NCI-H524 treated with DMSO at 0.1 percent for 48 hours (cell line): ENCODE data around the gene IFNL2.
A peak's percentile ranks its signal among the peaks of the same experiment; 100 is the strongest.
"Not testable (repeated sequence)": the region's sequence is repeated elsewhere in the genome, so short reads cannot be mapped to it uniquely, and the experiment has no call there.

Experiments used
- DNase-seq: peaks from one replicate; lab custom pipeline; 2025; lab: John Stamatoyannopoulos, UW

Gene IFNL2

GRCh38 chr19:39268085-39268484, at the start of gene IFNL2:
TSS of gene IFNL2 (plus strand) at chr19:39268396. CDS start at chr19:39268569, 173 bp downstream.
- not testable (repeated sequence) for DNase-seq

DNA sequence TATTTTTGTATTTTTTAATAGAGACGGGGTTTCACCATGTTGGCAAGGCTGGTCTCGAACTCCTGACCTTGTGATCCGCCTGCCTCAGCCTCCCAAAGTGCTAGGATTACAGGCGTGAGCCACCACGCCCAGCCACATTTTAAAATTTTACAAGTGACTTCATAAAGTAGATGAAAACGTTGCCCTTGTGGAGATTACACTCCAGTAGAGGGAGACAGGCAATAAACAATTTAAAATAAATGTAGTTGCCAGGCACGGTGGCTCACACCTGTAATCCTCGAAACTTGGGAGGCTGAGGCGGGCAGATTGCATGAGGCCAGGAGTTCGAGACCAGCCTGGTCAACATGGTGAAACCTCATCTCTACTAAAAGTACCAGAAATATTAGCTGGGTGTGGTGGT, 49.1 kb upstream of the IFNL2 start:
- not testable (repeated sequence) for DNase-seq

GRCh38 chr19:39223703-39224279, 44.4 kb upstream of the IFNL2 start:
- no peak for DNase-seq

DNA sequence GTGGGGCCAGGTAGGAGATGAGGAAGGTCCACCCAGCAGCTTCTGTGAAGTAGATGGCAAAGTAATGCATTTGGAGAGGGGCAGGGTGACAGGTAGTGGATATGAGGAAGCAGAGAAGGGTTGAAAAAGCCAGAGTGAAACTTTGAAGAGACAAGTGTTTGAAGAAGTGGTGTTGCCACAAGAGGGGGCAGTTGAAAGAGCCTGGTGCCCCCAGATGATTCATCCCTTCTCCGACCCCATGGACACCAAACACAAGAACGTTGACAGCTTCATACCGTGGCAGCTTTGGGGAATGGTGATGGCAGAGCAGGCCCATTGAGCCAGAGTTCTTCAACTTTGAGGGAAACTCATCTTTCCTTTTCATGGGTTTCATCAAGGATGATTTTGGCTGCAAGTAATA, 43.3 kb upstream of the IFNL2 start:
- DNase-seq = no peak

DNA sequence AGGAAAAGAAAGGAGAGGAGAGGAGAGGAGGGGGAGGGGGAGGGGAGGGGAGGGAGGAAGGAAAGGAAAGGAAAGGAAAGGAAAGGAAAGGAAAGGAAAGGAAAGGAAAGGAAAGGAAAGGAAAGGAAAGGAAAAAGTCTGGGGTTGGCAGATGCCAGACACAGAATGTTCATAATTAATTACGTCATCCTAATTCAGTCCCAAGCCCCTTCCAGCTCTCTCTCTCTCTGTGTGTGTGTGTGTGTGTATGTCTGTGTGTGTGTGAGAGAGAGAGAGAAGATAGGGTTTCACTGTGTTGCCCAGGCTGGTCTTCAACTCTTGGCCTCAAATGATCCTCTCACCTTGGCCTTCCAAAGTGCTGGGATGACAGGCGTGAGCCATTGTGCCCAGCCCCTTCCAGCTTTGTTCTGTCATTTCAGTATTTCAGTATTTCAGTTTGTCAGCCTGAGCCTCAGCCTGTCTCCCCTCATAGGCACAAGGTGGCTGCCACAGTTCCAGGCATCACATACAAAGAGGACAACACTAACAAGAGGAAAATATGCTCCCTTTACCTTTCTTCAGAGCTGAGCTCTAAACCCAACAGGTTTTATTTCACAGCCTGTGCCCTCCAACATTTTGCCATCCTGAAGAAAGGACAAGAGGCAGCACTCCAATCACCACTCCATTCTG, 38.0 kb upstream of the IFNL2 start:
- DNase-seq = no peak

- no peak for DNase-seq
Observed at GRCh38 chr19:39232708-39233107, 35.5 kb upstream of the IFNL2 start.

GRCh38 chr19:39236527-39236926, 31.7 kb upstream of the IFNL2 start:
- no peak for DNase-seq

DNA sequence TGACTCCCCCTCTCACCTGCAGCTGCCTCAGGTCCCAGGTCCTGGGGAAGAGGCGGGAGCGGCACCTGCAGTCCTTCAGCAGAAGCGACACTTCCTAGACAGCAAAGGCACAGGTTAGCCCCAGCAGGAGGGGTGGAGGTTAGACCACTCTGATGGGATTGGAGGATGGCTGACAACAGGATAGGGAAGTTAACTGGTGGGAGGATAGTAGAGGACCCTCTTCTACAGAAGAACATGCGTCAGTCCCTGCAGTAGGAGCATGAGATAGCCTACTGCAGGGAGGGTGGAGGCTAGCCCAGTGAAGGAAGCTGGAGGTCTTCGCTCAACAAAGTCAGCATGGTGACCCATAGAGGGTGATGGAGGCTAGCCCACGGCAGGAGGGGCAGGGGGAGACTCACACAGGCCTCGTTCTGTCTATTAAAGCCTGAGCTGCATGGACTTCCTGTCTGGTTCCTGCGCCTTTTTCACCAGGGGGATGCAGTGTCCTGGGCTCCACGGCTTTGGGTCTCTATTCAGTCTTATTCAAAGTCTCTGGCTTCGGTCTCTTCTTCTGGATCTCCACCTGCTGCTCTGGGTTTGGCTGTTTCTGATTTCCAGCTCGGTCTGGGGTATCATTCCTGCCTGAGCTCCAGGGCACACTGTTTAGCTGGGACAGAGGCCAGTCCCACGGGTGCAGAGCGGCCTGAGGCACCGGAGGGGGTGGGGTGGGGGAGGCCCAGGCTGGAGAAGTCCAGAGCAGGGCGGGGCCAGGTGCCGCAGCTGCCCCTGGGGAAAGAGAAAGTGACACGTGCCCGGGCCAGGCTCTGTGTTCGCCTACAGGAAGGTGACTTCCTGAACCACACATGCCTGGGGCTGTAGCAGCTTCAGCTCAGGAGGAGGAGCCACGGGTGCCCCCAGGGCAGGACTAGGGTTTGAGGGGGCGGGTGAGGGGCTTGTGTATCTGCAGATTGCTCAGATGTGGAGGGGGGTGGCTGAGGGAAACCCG, 30.7 kb upstream of the IFNL2 start:
- no peak for DNase-seq

GRCh38 chr19:39238209-39238608, 30.0 kb upstream of the IFNL2 start:
- no peak for DNase-seq

DNA sequence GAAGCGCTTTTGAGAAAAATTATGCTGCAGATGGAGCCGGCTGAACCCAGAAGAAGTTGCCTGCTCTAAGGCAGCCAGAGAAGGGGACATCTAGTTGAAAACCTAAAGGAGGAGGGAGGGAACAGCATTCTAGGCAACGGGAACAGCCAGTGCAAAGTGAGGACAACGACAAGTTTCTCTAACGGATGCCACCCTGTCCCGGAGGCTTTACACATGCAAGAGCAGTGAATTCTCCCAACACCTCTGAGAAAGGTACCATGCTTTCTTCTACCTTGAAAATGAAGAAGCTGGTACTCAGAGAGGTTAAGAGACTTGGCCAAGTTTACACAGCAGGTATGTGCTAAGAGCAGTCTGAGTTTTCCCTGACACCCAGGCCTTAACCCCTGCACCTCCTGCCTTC, 29.3 kb upstream of the IFNL2 start:
- DNase-seq = no peak

DNA sequence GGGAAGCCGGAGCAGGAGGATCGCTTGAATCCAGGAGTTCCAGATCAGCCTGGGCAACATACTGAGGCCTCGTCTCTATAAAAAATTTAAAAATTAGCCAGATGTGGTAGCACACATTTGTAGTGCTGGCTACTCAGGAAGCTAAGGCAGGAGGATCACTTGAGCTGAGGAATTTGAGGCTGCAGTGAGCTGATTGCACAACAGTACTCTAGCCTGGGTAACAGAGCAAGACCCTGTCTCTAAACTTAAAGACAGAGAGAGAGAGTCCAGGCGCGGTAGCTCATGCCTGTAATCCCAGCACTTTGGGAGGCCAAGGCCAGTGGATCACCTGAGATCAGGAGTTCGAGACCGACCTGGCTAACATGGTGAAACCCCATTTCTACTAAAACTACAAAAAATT, 27.8 kb upstream of the IFNL2 start:
- no peak for DNase-seq

GRCh38 chr19:39243741-39244140, 24.5 kb upstream of the IFNL2 start:
- DNase-seq = not testable (repeated sequence)

DNA sequence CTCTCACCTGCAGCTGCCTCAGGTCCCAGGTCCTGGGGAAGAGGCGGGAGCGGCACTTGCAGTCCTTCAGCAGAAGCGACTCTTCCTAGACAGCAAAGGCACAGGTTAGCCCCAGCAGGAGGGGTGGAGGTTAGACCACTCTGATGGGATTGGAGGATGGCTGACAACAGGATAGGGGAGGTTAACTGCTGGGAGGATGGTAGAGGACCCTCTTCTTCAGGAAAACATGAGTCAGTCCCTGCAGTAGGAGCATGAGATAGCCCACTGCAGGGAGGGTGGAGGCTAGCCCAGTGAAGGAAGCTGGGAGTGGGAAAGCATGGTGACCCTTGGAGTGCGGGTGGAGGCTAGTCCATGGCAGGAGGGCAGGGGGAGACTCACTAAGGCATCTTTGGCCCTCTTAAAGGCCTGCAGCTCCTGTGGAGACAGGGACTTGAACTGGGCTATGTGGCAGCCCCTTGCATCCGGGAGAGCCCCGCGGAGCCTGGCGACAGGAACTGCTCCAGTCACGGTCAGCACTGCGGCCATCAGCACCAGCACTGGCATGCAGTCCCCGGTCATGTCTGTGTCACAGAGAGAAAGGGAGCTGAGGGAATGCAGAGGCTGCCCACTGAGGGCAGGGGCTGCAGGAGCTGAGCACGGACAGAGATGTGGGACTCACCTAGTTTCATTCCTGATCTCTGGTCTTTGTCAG, 23.6 kb upstream of the IFNL2 start, which contains the start of gene IFNL3:
TSS of gene IFNL3 (minus strand) at position 597 of the 691 bp plus-strand sequence. CDS start at position 558, 39 bp downstream.
- DNase-seq = not testable (repeated sequence)

DNA sequence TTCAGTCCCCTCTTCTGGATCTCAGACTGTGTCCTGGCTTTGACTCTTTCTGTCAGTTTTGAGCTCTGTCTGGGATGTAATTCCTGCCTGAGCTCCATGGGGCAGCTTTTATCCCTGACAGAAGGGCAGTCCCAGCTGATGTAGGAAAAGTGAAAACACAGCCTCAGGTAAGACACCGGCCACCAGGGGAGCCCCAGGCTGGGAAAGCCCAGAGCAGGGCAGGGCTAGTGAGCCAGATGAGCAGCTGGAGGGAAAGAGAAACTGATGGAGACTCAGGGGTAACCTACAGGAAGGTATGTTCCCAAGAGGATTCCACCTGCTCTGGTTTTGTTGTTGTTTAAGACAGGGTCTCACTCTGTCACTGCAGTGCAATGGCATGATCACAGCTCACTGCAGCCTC, 23.0 kb upstream of the IFNL2 start:
- DNase-seq = not testable (repeated sequence)

GRCh38 chr19:39246951-39247669, 21.1 kb upstream of the IFNL2 start:
- DNase-seq = peak; percentile 18

DNA sequence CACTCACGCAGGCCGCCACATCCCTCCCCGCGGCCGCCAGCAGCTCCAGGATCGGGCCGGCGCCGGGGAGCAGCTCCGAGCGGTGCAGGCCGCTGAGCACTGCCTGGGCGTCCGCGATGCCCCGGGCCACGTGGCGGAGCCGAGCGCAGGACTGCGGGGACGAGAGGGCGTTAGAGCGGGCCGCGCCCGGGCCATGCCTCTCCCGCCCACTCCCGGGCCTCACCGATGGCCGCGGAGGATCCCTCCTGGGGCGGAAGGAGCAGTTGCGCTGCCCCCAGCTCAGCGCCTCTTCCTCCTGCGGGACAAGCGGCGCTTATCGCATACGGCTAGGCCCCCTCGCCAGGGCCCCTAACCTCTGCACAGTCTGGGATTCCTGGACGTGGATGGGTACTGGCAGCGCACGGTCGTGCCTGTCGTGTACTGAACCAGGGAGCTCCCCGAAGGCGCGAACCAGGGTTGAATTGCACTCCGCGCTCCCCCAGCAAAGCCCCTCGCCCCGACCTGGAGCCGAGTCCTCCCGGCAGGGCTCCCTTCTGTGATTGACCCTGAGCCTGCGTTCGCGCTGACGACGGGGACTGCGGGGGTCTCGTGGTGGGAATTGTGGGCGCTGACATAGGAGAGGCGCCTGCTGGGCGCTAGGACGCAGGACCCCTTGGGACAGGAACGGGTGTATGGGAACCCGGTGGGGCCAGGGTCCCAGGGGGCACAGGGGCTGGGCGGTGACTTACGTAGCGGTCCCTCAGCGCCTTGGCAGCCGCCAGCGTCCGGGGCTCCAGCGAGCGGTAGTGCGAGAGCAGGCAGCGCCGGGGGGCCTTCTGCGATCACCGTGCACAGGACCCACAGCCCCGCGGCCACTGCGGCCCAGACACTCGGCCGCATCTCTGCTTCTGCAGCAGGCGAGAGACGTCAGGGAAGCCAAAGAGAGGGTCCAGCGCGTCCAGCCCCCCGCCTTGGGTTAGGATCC, 20.2 kb upstream of the IFNL2 start:
- no peak for DNase-seq

DNA sequence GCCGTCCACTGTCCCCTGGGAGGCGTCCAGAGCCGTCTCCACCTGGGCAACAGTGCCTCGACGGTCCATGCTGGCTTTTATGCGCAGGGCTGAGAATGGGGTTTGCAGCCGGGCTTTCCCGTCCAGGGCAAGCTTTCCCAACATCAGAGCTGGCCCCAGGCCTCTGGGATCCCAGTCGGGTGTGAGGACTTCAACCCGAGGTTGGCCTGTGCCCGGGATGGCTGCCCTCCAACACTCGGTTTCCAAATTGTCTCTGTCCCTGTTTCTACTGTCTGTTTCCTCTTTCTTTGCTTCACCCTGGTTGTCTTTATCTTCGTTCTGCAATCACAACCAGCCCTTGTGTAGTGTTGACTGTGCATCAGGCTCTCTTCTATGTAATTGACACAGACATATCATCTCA, 19.4 kb upstream of the IFNL2 start, which contains the start of gene IFNL4:
TSS of gene IFNL4 (minus strand) at position 51 of the 400 bp plus-strand sequence.
- DNase-seq = no peak

DNA sequence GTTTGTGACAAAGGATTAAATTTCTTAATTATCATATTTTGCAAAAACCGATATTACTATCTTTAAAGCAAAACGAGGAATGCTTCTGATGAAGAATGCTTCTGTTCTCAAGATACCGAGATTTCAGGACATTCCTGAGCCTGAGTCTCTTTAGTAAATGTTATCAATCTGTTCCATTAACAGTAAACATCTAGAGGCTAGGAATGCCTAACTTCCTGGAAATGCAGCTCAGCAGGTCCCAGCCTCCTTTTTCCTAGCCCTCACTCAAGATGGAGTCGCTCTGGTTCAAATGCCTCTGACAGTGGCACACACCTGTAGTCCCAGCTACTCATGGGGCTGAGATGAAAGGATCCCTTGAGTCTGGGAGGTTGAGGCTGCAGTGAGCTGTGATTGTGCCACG, 17.1 kb upstream of the IFNL2 start:
- DNase-seq = no peak

GRCh38 chr19:39251846-39252245, 16.4 kb upstream of the IFNL2 start:
- no peak for DNase-seq

- DNase-seq = no peak
Observed at GRCh38 chr19:39252458-39252857, 15.7 kb upstream of the IFNL2 start.
